ENCODE data around the gene CLDN4.
A peak's percentile ranks its signal among the peaks of the same experiment; 100 is the strongest.
"Not testable (repeated sequence)": the region's sequence is repeated elsewhere in the genome, so short reads cannot be mapped to it uniquely, and the experiment has no call there.

The CLDN4 gene

DNA sequence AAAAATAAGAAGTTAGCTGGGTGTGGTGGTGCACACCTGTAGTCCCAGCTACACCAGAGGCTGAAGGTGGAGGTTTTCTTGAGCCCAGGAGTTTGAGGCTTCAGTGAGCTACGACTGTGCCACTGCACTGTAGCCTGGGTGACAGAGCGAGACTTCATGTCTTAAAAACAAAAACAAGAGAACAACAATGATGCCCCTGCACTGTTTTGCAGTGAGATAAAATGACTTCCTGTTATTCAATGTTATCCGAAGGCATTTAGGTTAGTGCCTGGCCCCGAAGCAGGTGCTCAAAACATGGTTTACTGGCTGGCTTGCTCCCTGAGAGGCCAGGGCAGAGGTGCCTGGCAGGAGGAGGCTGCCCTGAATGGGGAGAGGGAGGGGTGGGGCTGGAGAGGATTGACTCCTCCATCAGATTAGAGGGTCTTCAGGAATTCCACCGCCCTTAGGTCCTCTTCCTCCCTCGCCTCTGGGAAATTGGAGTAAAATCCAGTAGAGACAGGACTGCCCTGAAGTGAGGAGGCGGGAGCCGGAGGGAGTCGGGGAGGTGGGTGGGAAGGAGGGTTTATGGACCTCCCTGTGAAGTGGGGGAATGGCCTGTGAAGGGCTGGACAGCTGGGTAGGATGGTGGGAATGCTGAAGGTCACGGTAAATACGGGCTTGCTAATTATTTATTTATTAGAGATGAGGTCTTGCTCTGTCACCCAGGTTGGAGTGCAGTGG is 6.8 kb upstream of the CLDN4 start:
- ATAC-seq = no peak

DNA sequence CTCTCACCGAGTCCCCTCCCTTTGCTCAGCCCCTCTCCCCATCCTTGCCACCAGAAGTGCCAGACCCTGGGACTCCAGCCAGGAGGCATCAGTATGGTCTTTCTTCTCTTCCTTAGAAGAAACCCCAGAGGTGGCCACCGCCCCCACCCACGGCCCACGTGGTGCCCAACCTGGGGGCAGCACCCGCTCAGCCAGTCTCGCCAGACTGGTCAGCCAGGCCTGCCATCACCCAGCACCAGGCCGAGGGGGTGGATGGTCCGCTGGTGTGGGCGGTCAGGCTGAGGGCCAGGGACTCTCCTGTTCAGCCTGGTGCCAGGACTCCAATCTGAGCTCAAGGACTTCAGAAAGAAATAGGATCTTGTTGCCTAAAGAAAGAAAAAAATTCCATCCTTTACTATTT is 5.8 kb upstream of the CLDN4 start:
- ATAC-seq = no peak

DNA sequence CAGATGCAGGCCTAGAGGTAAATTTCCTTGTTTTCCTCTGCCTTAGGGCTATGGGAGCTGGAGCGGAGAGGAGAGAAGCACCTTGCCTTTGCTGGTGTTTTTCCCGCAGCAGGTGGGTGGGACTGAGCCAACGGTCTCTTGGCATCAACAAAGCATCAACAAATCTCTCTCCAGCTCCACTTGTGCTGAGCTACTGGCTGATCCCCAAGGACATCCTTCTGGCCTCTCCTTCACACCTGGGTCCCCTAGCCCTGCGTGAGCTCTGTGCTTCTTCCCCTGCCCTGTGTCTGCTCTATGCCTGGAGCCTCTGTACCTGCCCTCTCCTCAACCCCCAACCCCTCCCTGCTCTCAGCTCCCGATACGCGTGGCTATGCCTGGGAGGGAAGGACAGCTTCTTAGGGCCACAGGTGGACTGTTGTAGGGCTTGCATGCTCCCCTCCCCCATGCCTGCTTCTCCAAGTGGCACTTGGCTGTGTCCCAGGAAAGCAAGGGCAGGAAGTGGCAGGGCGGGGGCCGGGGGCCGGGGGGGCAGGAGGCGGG is 3.2 kb upstream of the CLDN4 start:
- peak in 1 of 2 donors; percentile 10 for ATAC-seq

DNA sequence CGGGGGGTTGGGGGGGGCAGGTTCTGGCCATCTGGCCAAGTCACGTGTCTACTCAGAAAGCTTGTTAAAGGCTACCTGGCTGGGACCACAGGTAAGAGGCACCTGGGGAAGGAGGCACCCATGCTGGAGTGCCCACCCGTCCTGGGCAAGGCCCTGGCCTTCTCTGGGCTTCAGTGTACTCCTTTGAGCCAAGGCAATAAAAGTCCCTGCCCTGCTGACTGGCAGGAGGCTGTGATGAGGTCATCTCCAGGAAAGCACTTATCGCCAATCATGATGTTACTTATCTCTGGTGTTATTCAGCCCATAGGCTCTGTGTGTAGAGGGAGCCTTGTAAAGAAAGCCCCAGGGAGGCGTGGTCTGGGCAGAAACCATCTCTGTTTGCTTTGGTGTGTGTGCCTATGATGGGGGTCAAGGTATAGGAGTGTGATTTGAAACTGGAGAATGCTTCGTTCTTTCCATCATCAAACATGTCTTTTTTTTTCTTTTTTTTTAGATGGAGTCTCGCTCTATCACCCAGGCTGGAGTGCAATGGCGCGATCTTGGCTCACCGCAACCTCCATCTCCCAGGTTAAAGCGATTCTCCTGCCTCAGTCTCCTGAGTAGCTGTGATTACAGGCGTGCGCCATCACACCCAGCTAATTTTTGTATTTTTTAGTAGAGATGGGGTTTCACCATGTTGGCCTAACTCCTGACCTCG is 2.5 kb upstream of the CLDN4 start:
- peak; percentile 74 to 90 for ATAC-seq

GRCh38 chr7:73828972-73829371 is 1.8 kb upstream of the CLDN4 start:
- no peak for ATAC-seq

DNA sequence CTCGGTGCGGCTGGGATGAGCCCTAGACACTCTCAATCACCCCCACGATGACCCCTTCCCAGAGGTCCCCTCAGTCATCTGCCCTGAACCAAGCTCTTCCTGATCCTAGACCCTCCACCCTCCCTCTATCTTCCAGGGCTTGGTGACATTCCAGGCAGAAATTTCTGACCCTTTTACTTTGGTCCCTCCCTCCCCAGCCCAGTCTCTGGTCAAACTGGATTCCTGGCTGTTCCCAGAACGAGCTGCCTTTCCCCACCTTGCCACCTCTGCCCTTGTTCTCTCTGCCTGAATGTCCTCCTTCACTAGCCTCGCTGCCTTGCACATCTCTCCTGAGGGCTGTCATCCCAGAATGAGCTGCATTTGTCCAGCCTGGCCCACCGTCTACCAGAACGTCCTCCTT is 1.3 kb upstream of the CLDN4 start:
- ATAC-seq = no peak

GRCh38 chr7:73829921-73830680 is 695 bp upstream of the CLDN4 start:
- ATAC-seq = no peak

DNA sequence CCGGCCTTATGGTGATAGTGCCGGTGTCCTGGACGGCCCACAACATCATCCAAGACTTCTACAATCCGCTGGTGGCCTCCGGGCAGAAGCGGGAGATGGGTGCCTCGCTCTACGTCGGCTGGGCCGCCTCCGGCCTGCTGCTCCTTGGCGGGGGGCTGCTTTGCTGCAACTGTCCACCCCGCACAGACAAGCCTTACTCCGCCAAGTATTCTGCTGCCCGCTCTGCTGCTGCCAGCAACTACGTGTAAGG is 713 bp downstream of the CLDN4 start:
- no peak for ATAC-seq

DNA sequence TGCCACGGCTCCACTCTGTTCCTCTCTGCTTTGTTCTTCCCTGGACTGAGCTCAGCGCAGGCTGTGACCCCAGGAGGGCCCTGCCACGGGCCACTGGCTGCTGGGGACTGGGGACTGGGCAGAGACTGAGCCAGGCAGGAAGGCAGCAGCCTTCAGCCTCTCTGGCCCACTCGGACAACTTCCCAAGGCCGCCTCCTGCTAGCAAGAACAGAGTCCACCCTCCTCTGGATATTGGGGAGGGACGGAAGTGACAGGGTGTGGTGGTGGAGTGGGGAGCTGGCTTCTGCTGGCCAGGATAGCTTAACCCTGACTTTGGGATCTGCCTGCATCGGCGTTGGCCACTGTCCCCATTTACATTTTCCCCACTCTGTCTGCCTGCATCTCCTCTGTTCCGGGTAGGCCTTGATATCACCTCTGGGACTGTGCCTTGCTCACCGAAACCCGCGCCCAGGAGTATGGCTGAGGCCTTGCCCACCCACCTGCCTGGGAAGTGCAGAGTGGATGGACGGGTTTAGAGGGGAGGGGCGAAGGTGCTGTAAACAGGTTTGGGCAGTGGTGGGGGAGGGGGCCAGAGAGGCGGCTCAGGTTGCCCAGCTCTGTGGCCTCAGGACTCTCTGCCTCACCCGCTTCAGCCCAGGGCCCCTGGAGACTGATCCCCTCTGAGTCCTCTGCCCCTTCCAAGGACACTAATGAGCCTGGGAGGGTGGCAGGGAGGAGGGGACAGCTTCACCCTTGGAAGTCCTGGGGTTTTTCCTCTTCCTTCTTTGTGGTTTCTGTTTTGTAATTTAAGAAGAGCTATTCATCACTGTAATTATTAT is 1.2 kb downstream of the CLDN4 start:
- no peak for ATAC-seq

DNA sequence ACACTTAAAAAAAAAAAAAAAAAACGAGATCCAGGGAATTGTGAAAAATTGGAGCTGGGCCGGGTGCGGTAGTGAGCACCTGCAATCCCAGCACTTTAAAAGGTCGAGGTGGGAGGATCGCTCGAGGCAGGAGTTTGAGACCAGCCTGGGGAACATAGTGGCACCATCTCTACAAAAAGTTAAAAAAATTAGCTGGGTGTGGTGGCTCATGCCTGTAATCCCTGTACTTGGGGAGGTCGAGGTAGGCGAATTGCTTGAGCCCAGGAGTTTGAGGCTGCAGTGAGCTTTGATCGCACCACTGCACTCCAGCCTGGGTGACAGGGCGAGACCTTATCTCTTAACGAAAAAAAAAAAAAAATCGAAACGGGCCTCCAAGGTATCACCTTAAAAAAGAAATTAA is 2.0 kb downstream of the CLDN4 start:
- no peak for ATAC-seq

GRCh38 chr7:73833251-73833919 is 2.6 kb downstream of the CLDN4 start:
- ATAC-seq = no peak

GRCh38 chr7:73834626-73835191 is 3.9 kb downstream of the CLDN4 start:
- ATAC-seq = no peak

- ATAC-seq = not testable (repeated sequence)
Measured at GRCh38 chr7:73837167-73837566, 6.4 kb downstream of the CLDN4 start.

- no peak for ATAC-seq
Measured at GRCh38 chr7:73838642-73839041, 7.8 kb downstream of the CLDN4 start.

DNA sequence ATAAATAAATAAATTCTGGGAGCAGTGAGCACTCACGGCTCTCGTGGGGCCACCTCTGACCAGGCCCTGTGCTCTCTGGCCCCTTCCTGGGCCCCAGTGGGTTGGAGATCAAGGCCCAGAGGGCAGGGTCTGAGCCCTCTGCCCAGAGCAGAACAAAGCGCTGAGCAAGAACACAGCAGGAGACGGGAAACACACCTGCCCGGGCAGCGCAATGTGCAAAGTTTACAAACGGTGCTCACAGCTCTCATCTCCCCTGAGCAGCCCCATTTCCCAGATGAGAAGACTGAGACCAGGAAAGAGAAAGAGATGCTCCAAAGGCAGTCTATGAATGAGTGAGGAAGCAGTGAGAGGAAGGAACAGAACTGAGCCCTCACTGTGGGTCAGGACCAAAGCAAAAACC is 8.5 kb downstream of the CLDN4 start:
- no peak for ATAC-seq

DNA sequence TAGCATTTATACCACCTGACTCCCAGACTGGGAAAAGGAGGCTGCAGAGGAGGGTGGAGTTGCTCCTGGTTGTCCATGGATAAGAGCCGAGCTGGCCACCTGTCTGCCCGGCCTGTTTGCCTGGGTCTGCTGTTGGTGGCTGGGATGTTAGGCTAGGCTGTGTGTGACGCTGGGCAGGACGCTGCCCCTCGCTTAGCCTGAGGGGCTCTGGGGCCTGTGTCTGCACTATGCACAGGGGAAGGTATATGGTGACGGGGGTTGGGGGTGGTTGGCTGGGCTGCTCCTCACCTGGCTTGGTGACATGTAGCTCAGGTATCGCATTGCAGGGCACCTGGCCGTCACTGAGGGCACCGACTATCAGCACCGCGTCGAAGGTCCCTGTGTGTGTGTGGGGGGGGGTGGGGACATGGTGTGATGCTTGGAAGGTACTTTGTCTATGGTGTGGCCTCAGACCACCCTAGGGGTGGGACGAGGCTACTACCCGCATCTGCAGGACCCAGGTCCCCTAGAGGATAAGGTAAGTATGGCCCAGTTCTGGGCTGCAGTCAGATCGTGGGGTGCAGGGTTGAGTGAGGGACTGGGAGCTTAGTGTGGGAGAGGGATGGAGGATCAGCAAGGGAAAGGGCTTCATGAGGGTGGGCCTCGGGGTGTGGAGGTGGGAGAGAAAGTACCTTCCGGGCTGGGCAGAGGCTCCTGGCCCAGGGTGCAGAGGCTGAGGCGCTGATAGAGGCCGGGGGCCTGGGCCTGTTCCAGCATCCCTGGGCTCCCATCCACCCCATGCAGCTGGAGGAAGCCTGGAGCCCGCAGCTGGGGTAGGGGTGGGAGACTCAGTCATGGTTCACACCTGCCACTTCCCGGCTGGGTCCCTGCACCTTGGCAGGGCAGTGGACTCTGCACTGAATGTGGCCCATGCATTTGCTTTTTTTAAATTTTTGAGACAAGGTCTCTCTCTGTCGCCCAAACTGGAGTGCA is 9.2 kb downstream of the CLDN4 start:
- no peak for ATAC-seq

- no peak for ATAC-seq
Measured at GRCh38 chr7:73840715-73841379, 10.1 kb downstream of the CLDN4 start.

- ATAC-seq = no peak
Measured at GRCh38 chr7:73841689-73842066, 10.9 kb downstream of the CLDN4 start.

DNA sequence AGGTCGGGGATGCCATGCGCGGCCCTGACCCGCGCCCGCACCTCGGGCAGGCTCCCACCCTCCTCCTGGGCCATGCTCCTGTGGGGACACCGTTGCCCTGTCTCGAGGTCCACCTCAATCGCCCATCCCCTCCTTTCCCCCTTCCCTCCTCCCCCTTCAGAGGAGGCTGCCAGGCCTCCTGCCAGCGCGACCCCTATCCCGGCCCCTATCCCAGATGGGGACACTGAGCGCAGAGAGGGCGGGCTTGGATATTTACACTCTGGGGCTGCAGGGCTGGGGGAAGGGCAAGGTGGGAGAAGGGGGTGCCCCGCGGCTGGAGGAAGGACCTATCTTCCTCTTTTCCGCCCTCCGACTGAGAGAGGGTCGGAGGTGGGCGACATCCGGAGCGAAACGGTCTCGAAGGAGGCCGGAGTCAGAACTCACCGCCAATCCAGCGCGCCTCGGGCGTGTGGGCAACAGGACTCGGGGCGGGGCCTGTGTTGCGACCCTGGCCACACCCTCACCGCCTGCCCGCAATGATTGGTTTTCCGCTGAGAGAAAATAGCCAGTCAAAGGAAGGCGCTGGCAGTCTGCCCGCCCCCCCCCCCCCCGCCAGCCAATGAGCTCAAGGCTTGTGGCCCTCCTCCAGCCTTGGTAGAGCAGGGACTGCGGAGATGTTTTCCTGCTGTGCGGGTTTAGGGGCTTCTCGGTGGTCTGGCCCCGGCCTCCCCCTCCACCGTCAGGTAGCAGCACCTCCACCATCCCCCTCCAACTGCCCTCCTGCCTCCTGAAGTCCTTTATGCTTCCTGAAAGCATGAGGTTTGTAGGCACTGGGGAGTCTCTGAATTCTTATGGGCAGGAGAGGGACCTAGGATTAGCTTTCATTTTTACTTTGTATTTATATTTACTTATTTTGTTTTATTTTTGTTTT is 11.5 kb downstream of the CLDN4 start, which contains the start of gene METTL27:
TSS of gene METTL27 (minus strand) at position 450 of the 910 bp plus-strand sequence. CDS start at position 74, 376 bp downstream.
- peak; percentile 99 to 100 for ATAC-seq

Measured in activated CD4-positive, CD25-positive, alpha-beta regulatory T cell treated with anti-CD3 and anti-CD28 coated beads, Interleukin-2, amount 50 U/mL, for 24 hours (primary cell).